Measurements from ENCODE around the gene FAM13C.

DNA sequence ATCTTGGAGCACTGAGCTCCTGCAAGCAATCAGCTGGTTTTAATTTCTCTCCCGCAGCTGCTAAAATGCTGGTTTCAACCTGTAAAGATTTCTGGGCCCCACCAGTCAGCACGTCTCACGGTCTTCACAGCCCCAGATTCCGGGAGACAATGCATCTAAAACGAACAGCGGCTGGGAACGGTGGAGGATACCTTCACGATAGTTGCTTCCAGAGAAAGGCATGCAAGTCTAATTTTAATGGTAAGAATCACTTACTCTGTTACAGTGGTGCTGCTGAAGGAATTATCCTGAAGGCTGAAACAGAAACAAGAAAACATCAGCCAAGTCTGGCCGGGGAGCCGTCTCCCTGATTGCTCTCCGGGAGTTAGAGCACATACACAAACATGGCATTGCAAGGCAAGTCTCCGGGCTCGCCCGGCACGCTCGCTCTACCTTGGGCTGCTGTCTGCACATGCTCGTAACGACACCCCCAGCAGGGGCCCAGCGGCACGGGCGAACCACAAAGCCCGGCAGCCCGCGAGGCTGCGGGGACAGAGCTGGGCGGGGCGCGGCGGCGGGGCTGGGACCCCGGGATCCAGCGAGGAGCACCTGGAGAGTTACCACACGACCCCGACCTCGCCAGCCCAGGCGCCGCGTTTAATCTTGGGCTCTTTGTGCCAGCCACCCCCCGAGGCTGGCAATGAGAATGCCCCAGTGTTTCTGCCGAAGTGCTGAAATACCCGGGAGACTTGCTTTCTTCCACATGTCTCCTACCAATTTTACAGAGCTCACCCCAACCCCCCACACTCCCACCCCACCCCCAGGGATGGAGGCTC is at the start of gene FAM13C:
- TF ChIP-seq CSDC2 (CRISPR knock-in tag; IDR thresholded peaks at IDR 0.05): no peak
- no peak for TF ChIP-seq ZC3H10 (CRISPR knock-in tag; IDR thresholded peaks at IDR 0.05)
- TF ChIP-seq ESRRG (CRISPR knock-in tag; IDR thresholded peaks at IDR 0.05): no peak
- TF ChIP-seq, protein P1, sequence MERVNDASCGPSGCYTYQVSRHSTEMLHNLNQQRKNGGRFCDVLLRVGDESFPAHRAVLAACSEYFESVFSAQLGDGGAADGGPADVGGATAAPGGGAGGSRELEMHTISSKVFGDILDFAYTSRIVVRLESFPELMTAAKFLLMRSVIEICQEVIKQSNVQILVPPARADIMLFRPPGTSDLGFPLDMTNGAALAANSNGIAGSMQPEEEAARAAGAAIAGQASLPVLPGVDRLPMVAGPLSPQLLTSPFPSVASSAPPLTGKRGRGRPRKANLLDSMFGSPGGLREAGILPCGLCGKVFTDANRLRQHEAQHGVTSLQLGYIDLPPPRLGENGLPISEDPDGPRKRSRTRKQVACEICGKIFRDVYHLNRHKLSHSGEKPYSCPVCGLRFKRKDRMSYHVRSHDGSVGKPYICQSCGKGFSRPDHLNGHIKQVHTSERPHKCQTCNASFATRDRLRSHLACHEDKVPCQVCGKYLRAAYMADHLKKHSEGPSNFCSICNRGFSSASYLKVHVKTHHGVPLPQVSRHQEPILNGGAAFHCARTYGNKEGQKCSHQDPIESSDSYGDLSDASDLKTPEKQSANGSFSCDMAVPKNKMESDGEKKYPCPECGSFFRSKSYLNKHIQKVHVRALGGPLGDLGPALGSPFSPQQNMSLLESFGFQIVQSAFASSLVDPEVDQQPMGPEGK (CRISPR knock-in tag; IDR thresholded peaks at IDR 0.05; ENCODE audit: borderline replicate concordance): no peak
